GM23338 (cell line): ENCODE data around the gene MICALL1.

Source experiments
- CREB1 ChIP-seq: fragments of 250-450 bp; sonication (Bioruptor Pico); IDR thresholded peaks from 2 replicates; pipeline ENCODE4 v1.5.0; 2020; ENCODE audit warnings: low read depth, mild to moderate bottlenecking, moderate library complexity
- EZH2 ChIP-seq: fragments of 200-600 bp; sonication (generic); IDR thresholded peaks from one replicate; pipeline ENCODE4 v1.8.0; 2017; ENCODE audit warnings: antibody characterized with exemption, mild to moderate bottlenecking, low read depth; ENCODE audit not compliant: unreplicated experiment
- EZH2phosphoT487 ChIP-seq: fragments of 200-600 bp; sonication (generic); IDR thresholded peaks from one replicate; pipeline ENCODE4 v1.8.1; 2018; ENCODE audit warnings: antibody characterized with exemption; ENCODE audit not compliant: unreplicated experiment
- POLR2AphosphoS5 ChIP-seq: IDR thresholded peaks from 2 replicates; pipeline ENCODE4 v1.6.1; 2016; ENCODE audit warnings: antibody characterized with exemption, low read depth
- TF ChIP-seq, protein P1 (sequence below), 2 experiments: fragments of 200-600 bp in 1 of 2; sonication (generic) in 1 of 2; conservative IDR thresholded peaks; 2 replicates each; pipeline versions ENCODE4 v1.5.1 to v1.6.1; 2016 to 2017; ENCODE audit warnings: antibody characterized with exemption in 2 of 2, low read depth in 2 of 2, mild to moderate bottlenecking in 2 of 2, moderate library complexity in 1 of 2
- TF ChIP-seq, protein P2 (sequence below): IDR thresholded peaks from one replicate; pipeline ENCODE4 v1.6.1; 2018; ENCODE audit warnings: antibody characterized with exemption; ENCODE audit not compliant: unreplicated experiment
- TF ChIP-seq, protein P3 (sequence below): IDR thresholded peaks from 2 replicates; pipeline ENCODE4 v1.6.1; 2016; ENCODE audit warnings: antibody characterized with exemption

- TF ChIP-seq, protein P1, sequence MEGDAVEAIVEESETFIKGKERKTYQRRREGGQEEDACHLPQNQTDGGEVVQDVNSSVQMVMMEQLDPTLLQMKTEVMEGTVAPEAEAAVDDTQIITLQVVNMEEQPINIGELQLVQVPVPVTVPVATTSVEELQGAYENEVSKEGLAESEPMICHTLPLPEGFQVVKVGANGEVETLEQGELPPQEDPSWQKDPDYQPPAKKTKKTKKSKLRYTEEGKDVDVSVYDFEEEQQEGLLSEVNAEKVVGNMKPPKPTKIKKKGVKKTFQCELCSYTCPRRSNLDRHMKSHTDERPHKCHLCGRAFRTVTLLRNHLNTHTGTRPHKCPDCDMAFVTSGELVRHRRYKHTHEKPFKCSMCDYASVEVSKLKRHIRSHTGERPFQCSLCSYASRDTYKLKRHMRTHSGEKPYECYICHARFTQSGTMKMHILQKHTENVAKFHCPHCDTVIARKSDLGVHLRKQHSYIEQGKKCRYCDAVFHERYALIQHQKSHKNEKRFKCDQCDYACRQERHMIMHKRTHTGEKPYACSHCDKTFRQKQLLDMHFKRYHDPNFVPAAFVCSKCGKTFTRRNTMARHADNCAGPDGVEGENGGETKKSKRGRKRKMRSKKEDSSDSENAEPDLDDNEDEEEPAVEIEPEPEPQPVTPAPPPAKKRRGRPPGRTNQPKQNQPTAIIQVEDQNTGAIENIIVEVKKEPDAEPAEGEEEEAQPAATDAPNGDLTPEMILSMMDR (conservative IDR thresholded peaks at IDR 0.05; ENCODE audit: low read depth in 2 of 2), result no peak; a peak in 1 of 4 replicates
- TF ChIP-seq EZH2, result no peak
- TF ChIP-seq, protein P2, sequence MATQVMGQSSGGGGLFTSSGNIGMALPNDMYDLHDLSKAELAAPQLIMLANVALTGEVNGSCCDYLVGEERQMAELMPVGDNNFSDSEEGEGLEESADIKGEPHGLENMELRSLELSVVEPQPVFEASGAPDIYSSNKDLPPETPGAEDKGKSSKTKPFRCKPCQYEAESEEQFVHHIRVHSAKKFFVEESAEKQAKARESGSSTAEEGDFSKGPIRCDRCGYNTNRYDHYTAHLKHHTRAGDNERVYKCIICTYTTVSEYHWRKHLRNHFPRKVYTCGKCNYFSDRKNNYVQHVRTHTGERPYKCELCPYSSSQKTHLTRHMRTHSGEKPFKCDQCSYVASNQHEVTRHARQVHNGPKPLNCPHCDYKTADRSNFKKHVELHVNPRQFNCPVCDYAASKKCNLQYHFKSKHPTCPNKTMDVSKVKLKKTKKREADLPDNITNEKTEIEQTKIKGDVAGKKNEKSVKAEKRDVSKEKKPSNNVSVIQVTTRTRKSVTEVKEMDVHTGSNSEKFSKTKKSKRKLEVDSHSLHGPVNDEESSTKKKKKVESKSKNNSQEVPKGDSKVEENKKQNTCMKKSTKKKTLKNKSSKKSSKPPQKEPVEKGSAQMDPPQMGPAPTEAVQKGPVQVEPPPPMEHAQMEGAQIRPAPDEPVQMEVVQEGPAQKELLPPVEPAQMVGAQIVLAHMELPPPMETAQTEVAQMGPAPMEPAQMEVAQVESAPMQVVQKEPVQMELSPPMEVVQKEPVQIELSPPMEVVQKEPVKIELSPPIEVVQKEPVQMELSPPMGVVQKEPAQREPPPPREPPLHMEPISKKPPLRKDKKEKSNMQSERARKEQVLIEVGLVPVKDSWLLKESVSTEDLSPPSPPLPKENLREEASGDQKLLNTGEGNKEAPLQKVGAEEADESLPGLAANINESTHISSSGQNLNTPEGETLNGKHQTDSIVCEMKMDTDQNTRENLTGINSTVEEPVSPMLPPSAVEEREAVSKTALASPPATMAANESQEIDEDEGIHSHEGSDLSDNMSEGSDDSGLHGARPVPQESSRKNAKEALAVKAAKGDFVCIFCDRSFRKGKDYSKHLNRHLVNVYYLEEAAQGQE, result no peak
- no peak for TF ChIP-seq POLR2AphosphoS5
- TF ChIP-seq, protein P3, sequence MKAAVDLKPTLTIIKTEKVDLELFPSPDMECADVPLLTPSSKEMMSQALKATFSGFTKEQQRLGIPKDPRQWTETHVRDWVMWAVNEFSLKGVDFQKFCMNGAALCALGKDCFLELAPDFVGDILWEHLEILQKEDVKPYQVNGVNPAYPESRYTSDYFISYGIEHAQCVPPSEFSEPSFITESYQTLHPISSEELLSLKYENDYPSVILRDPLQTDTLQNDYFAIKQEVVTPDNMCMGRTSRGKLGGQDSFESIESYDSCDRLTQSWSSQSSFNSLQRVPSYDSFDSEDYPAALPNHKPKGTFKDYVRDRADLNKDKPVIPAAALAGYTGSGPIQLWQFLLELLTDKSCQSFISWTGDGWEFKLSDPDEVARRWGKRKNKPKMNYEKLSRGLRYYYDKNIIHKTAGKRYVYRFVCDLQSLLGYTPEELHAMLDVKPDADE, result no peak
- TF ChIP-seq CREB1 (CRISPR knock-in tag), result no peak
- TF ChIP-seq EZH2phosphoT487, result no peak
These were observed 24.9 kb downstream of the MICALL1 start for GRCh38 chr22:37930952-37931440.
